Gastrocnemius medialis (tissue), 4 donors: ENCODE data around the gene SPAST. TPM values are rescaled to one million over a fixed set of nuclear protein-coding genes. Genes with fewer than 3 reads are reported as not detected.

Experiments used
- ATAC-seq, 2 donors: fragments of 150-250 bp; one replicate each; pipeline ENCODE4 v1.9.1; 2016
- DNase-seq, 2 donors: peaks; one replicate each; pipeline ENCODE4 v3.0.0-alpha.2; 2019
- H3K27ac ChIP-seq, 4 donors: fragments of 200-600 bp; sonication (generic); 1 replicate in 1 of 4; 2 replicates in 3 of 4; pipeline ENCODE4 v1.5.1; 2016 to 2018; ENCODE audit warnings: mild to moderate bottlenecking in 2 of 4, moderate library complexity in 1 of 4
- H3K27me3 ChIP-seq, 3 donors: fragments of 200-600 bp; sonication (generic) in 2 of 3; 1 replicate in 1 of 3; 2 replicates in 2 of 3; pipeline versions ENCODE4 v1.5.1 to v1.6.0; 2016 to 2019; ENCODE audit warnings: mild to moderate bottlenecking in 1 of 3, moderate library complexity in 1 of 3
- H3K36me3 ChIP-seq, 2 donors: fragments of 200-600 bp; sonication (generic) in 1 of 2; one replicate each; pipeline ENCODE4 v1.5.1; 2017 to 2018
- H3K4me1 ChIP-seq, 2 donors: fragments of 200-600 bp; sonication (generic) in 1 of 2; one replicate each; pipeline ENCODE4 v1.5.1; 2016 to 2017; ENCODE audit warnings: mild to moderate bottlenecking in 2 of 2
- H3K4me3 ChIP-seq, 4 donors: fragments of 200-600 bp; sonication (generic) in 3 of 4; 1 replicate in 1 of 4; 2 replicates in 3 of 4; pipeline ENCODE4 v1.5.1; 2016 to 2019; ENCODE audit warnings: mild to moderate bottlenecking in 2 of 4
- H3K9me3 ChIP-seq, 3 donors: fragments of 200-600 bp; sonication (generic) in 2 of 3; 1 replicate in 1 of 3; 2 replicates in 2 of 3; pipeline ENCODE4 v1.5.1; 2016 to 2019
- CTCF ChIP-seq, 5 experiments: fragments of 450-650 bp in 3 of 5; fragments of 200-600 bp in 2 of 5; sonication (generic) in 2 of 5; IDR thresholded peaks in 4 of 5; conservative IDR thresholded peaks in 1 of 5; 1 replicate in 4 of 5; 2 replicates in 1 of 5; pipeline ENCODE4 v1.5.1; 2016 to 2019; ENCODE audit warnings: antibody characterized with exemption in 5 of 5, mild to moderate bottlenecking in 3 of 5, moderate library complexity in 3 of 5
- POLR2A ChIP-seq, 2 donors: fragments of 450-650 bp; IDR thresholded peaks; one replicate each; pipeline ENCODE4 v1.6.1; 2017; ENCODE audit warnings: antibody characterized with exemption in 2 of 2, mild to moderate bottlenecking in 2 of 2, moderate library complexity in 2 of 2
- in situ Hi-C, 4 donors: fragments of 200-750 bp; cut with MboI; loops; one replicate each; pipeline versions ENCODE4 v1.15.0 to v1.8.0; 2017; ENCODE audit warnings: low sequenced_read_pairs in 4 of 4
- intact Hi-C: fragments of 100-400 bp; cut with DNase I; formaldehyde crosslinking; loops from one replicate; pipeline ENCODE4 v1.15.1; 2023; ENCODE audit warnings: low total_unique reads
- total RNA-seq, 4 donors: library from RNA; depleted of rRNA; stranded (reverse); fragments of >200 nt; gene quantifications; one replicate each; pipeline versions ENCODE4 v1.1.0 to v1.2.3, GENCODE V29; 2016

The SPAST gene
- total RNA-seq, 4 donors from 2014 or later, result 25.0 to 30.6 (median 28.9) TPM

GRCh38 chr2:32067549-32067948 lies 4.2 kb downstream of the SPAST start:
- Histone ChIP-seq H3K9me3 (no peaks in the 10 kb centered on the region), H3K4me1 (peaks cover 14 to 18% of the 10 kb centered on the region in 2 donors), H3K36me3 (peaks cover 0 to 8% of the 10 kb centered on the region in 2 donors), H3K27me3 (no peaks in the 10 kb centered on the region), H3K4me3 (no peak overlapping the region), H3K27ac (no peak overlapping the region)
- no peak for DNase-seq
- in situ Hi-C loops (loop anchor here in 3 of 4 donors (10.0 kb wide), 3 partner anchors 53 to 97 kb away; partner anchors contain the start of genes SLC30A6 (in 2 of the 3) and MEMO1 (in 1 of the 3)), intact Hi-C loops (no loop called here)
- ATAC-seq, result no peak
- TF ChIP-seq POLR2A (IDR thresholded peaks at IDR 0.05) (no peak), CTCF (IDR thresholded peaks at IDR 0.05 in 4 of 5, conservative IDR thresholded peaks at IDR 0.05 in 1 of 5) (no peak)

- no peaks in the 10 kb centered on the region for H3K4me1 ChIP-seq
- in situ Hi-C loops, result no loop called here
- DNase-seq, result no peak
- TF ChIP-seq CTCF (IDR thresholded peaks at IDR 0.05 in 4 of 5, conservative IDR thresholded peaks at IDR 0.05 in 1 of 5), result no peak
- TF ChIP-seq POLR2A (IDR thresholded peaks at IDR 0.05), result no peak
- no peak for ATAC-seq
- intact Hi-C loops, result no loop called here
- no peaks in the 10 kb centered on the region for H3K27me3 ChIP-seq
- peaks cover 0 to 5% of the 10 kb centered on the region in 2 donors for H3K36me3 ChIP-seq
- no peaks in the 10 kb centered on the region for H3K9me3 ChIP-seq
- H3K27ac ChIP-seq, result no peak overlapping the region
- H3K4me3 ChIP-seq, result no peak overlapping the region
These were observed 10.8 kb downstream of the SPAST start for GRCh38 chr2:32074134-32074506.

- no peak for DNase-seq
- no peak for ATAC-seq
- Histone ChIP-seq H3K9me3 (no peaks in the 10 kb centered on the region), H3K4me1 (peaks cover 0 to 5% of the 10 kb centered on the region in 2 donors), H3K4me3 (no peak overlapping the region), H3K27me3 (no peaks in the 10 kb centered on the region), H3K27ac (no peak overlapping the region), H3K36me3 (no peaks in the 10 kb centered on the region)
- TF ChIP-seq CTCF (IDR thresholded peaks at IDR 0.05 in 4 of 5, conservative IDR thresholded peaks at IDR 0.05 in 1 of 5), result no peak
- no peak for TF ChIP-seq POLR2A (IDR thresholded peaks at IDR 0.05)
- intact Hi-C loops, result no loop called here
- in situ Hi-C loops, result no loop called here
These were observed 32.3 kb downstream of the SPAST start for GRCh38 chr2:32095671-32096070.

- H3K9me3 ChIP-seq, result no peaks in the 10 kb centered on the region
- DNase-seq (no peak), ATAC-seq (no peak)
- in situ Hi-C loops, result no loop called here
- H3K36me3 ChIP-seq, result peaks cover 0 to 15% of the 10 kb centered on the region in 2 donors
- no peak overlapping the region for H3K4me3 ChIP-seq
- H3K4me1 ChIP-seq, result no peaks in the 10 kb centered on the region
- H3K27me3 ChIP-seq, result no peaks in the 10 kb centered on the region
- H3K27ac ChIP-seq, result no peak overlapping the region
- TF ChIP-seq CTCF (IDR thresholded peaks at IDR 0.05 in 4 of 5, conservative IDR thresholded peaks at IDR 0.05 in 1 of 5) (no peak), POLR2A (IDR thresholded peaks at IDR 0.05) (no peak)
- intact Hi-C loops, result no loop called here
These were observed 44.8 kb downstream of the SPAST start for GRCh38 chr2:32108111-32108510.

- H3K4me1 ChIP-seq, result no peaks in the 10 kb centered on the region
- in situ Hi-C loops, result no loop called here
- DNase-seq (no peak), ATAC-seq (no peak)
- intact Hi-C loops, result no loop called here
- no peaks in the 10 kb centered on the region for H3K9me3 ChIP-seq
- no peaks in the 10 kb centered on the region for H3K27me3 ChIP-seq
- no peak overlapping the region for H3K27ac ChIP-seq
- no peak overlapping the region for H3K4me3 ChIP-seq
- no peak for TF ChIP-seq POLR2A (IDR thresholded peaks at IDR 0.05)
- peaks cover 0 to 17% of the 10 kb centered on the region in 2 donors for H3K36me3 ChIP-seq
These were observed 54.7 kb downstream of the SPAST start for GRCh38 chr2:32118055-32118454.
